ENCODE measurements around the gene PDE4B.
A peak's percentile ranks its signal among the peaks of the same experiment; 100 is the strongest.

Gene PDE4B

DNA sequence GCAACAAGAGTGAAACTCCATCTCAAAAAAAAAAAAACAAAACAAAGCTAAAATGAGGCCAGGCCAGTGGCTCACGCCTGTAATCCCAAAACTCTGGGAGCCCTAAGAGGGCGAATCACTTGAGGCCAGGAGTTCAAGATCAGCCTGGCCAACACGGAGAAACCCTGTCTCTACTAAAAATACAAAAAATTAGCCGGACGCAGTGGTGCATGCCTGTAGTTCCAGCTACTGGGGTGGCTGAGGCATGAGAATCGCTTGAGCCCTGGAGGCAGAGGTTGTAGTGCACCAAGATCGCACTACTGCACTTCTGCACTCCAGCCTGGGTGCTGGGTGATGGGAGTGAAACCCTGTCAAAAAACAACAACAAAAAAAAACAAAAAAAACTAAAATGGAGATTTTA lies 550.0 kb downstream of the PDE4B start:
- H3K4me1 ChIP-seq (ENCODE audit: control insufficient read depth, insufficient read depth, low read length): peaks cover 26% of the 10 kb centered on the region
- H3K9me3 ChIP-seq (replicated peaks; ENCODE audit: low read length): no peaks in the 10 kb centered on the region
- H3K4me2 ChIP-seq (ENCODE audit: low read length): no peak overlapping the region
- no peaks in the 10 kb centered on the region for H3K27me3 ChIP-seq (ENCODE audit: control insufficient read depth, insufficient read depth, low read length)
- no peak overlapping the region for H3K4me3 ChIP-seq (ENCODE audit: low read length)
- no peak overlapping the region for H3K9ac ChIP-seq (ENCODE audit: low read depth, low read length)
- H3K36me3 ChIP-seq (ENCODE audit: insufficient read depth, low read length): no peaks in the 10 kb centered on the region

GRCh38 chr1:66343569-66344325 lies 551.1 kb downstream of the PDE4B start:
- peaks cover 26% of the 10 kb centered on the region for H3K4me1 ChIP-seq (ENCODE audit: control insufficient read depth, insufficient read depth, low read length)
- H3K36me3 ChIP-seq (ENCODE audit: insufficient read depth, low read length): no peaks in the 10 kb centered on the region
- no peaks in the 10 kb centered on the region for H3K27me3 ChIP-seq (ENCODE audit: control insufficient read depth, insufficient read depth, low read length)
- no peaks in the 10 kb centered on the region for H3K9me3 ChIP-seq (replicated peaks; ENCODE audit: low read length)
- no peak overlapping the region for H3K9ac ChIP-seq (ENCODE audit: low read depth, low read length)
- no peak overlapping the region for H3K4me2 ChIP-seq (ENCODE audit: low read length)
- no peak overlapping the region for H3K4me3 ChIP-seq (ENCODE audit: low read length)

DNA sequence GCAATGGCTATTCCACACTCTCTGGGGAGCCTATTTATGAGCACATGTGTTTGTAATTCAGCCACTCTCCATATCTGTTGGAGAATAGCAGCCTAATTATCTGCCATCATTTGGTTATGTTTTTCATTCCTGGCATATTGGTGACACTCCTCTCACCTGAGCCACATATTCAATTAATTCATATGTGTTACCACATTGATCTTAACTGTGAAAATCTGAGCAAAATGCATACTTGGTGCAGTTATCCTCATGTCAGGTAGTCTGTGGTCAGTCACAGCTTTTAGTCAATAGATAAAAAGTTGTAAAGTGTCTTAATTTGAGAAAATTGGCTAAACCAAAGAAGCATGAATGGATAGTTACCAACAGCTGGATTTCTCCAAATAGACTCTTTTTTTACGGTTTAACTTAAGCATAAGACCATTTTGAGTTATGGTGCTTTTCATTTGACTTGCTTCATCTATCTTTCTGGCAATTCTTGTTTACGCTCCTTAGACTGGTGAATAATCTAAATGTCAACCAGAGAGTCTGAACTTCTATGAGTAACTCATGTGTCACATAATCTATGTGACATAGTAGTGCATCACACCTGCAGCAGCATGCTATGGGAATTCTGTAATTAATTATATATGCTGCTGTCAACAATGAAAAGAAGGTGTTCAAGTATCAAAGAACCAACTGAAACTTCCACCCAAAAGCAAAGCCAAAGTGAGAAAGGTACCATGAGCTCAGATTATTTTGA lies 553.5 kb downstream of the PDE4B start:
- Histone ChIP-seq H3K4me1 (ENCODE audit: control insufficient read depth, insufficient read depth, low read length) (peaks cover 47% of the 10 kb centered on the region), H3K4me3 (ENCODE audit: low read length) (no peak overlapping the region), H3K36me3 (ENCODE audit: insufficient read depth, low read length) (no peaks in the 10 kb centered on the region), H3K9me3 (replicated peaks; ENCODE audit: low read length) (no peaks in the 10 kb centered on the region), H3K27me3 (ENCODE audit: control insufficient read depth, insufficient read depth, low read length) (no peaks in the 10 kb centered on the region), H3K4me2 (ENCODE audit: low read length) (no peak overlapping the region), H3K9ac (ENCODE audit: low read depth, low read length) (no peak overlapping the region)

DNA sequence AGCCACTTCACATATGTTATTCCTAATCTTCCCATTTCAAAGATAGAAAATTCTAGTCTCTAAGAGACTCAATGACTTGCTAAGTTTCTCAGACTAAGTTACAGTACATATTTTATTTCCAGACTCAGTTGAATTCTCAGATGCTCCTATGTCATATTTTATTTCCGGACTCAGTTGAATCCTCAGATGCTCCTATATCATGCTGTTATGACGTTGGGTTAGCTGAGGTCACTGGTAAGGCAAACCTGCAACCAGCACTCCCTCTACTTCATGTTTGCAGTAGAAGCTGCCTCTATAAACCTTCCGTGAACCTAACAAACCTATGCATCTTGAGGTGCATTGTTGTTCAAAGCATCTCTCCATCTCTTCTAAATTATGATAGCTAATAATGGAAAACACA lies 554.2 kb downstream of the PDE4B start:
- no peaks in the 10 kb centered on the region for H3K36me3 ChIP-seq (ENCODE audit: insufficient read depth, low read length)
- H3K4me1 ChIP-seq (ENCODE audit: control insufficient read depth, insufficient read depth, low read length): peaks cover 49% of the 10 kb centered on the region
- H3K9me3 ChIP-seq (replicated peaks; ENCODE audit: low read length): no peaks in the 10 kb centered on the region
- H3K9ac ChIP-seq (ENCODE audit: low read depth, low read length): no peak overlapping the region
- H3K27me3 ChIP-seq (ENCODE audit: control insufficient read depth, insufficient read depth, low read length): no peaks in the 10 kb centered on the region
- H3K4me2 ChIP-seq (ENCODE audit: low read length): no peak overlapping the region
- no peak overlapping the region for H3K4me3 ChIP-seq (ENCODE audit: low read length)

- H3K4me1 ChIP-seq (ENCODE audit: control insufficient read depth, insufficient read depth, low read length): peaks cover 56% of the 10 kb centered on the region
These were observed 556.1 kb downstream of the PDE4B start for GRCh38 chr1:66348776-66349175.

GRCh38 chr1:66349242-66349641 lies 556.5 kb downstream of the PDE4B start:
- no peaks in the 10 kb centered on the region for H3K9me3 ChIP-seq (replicated peaks; ENCODE audit: low read length)
- H3K27me3 ChIP-seq (ENCODE audit: control insufficient read depth, insufficient read depth, low read length): no peaks in the 10 kb centered on the region
- no peak overlapping the region for H3K4me3 ChIP-seq (ENCODE audit: low read length)
- no peak overlapping the region for H3K9ac ChIP-seq (ENCODE audit: low read depth, low read length)
- H3K4me1 ChIP-seq (ENCODE audit: control insufficient read depth, insufficient read depth, low read length): peaks cover 55% of the 10 kb centered on the region
- H3K36me3 ChIP-seq (ENCODE audit: insufficient read depth, low read length): no peaks in the 10 kb centered on the region
- no peak overlapping the region for H3K4me2 ChIP-seq (ENCODE audit: low read length)

More at GRCh38 chr1:66348776-66349175, 556.1 kb downstream of the PDE4B start:
- H3K36me3 ChIP-seq (ENCODE audit: insufficient read depth, low read length): no peaks in the 10 kb centered on the region
- H3K4me3 ChIP-seq (ENCODE audit: low read length): no peak overlapping the region
- H3K4me2 ChIP-seq (ENCODE audit: low read length): no peak overlapping the region
- no peaks in the 10 kb centered on the region for H3K9me3 ChIP-seq (replicated peaks; ENCODE audit: low read length)
- H3K27me3 ChIP-seq (ENCODE audit: control insufficient read depth, insufficient read depth, low read length): no peaks in the 10 kb centered on the region
- H3K9ac ChIP-seq (ENCODE audit: low read depth, low read length): no peak overlapping the region

DNA sequence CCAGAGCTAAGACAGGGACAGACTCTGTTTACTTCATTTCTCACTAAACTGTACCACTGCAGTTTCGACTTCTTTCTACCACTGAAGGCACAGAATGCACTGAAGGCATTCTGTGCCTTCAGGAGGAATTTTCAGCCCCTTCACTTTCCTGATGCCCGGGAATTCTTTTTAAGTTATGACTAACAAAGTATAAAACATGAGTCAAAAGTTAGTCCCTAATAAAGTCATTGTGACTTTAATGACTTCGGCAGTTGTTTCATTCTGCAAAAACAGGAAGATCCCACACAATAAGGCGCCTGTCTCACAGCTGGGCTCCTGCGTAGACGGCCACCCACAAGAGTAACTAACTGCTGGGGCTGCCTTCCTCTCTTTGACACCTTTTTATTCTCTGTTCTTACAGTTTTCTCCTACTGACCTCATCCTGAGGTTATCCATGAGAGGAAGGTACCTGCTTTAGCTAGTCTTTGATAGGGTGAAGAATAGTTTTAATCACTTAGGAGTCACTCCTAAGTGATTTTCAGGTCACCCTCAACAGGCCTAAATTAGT lies 557.4 kb downstream of the PDE4B start:
- H3K27me3 ChIP-seq (ENCODE audit: control insufficient read depth, insufficient read depth, low read length): no peaks in the 10 kb centered on the region
- peak overlapping the region; percentile 63 for H3K4me2 ChIP-seq (ENCODE audit: low read length)
- H3K4me3 ChIP-seq (ENCODE audit: low read length): peak overlapping the region; percentile 22
- H3K9me3 ChIP-seq (replicated peaks; ENCODE audit: low read length): no peaks in the 10 kb centered on the region
- peaks cover 59% of the 10 kb centered on the region for H3K4me1 ChIP-seq (ENCODE audit: control insufficient read depth, insufficient read depth, low read length)
- no peaks in the 10 kb centered on the region for H3K36me3 ChIP-seq (ENCODE audit: insufficient read depth, low read length)
- H3K9ac ChIP-seq (ENCODE audit: low read depth, low read length): peak overlapping the region; percentile 2

DNA sequence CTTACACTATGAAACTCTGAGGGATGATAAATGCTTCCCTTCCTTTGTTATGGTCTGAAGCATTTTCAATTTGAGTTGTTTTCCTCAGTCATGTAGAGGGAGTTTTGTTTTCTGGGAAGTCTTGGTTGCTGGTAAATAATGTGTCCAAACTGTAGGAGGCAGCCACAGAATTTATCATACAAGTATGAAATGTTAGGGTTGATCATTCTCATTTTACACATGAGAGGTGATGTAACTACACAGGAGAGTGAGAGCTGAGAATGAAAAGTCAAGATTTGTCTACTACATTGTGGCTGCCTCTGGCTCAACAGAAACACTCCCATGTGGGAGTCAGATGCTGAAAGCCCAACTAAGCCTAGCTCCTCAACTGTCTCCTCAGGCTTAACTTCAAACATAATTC lies 558.8 kb downstream of the PDE4B start:
- H3K4me1 ChIP-seq (ENCODE audit: control insufficient read depth, insufficient read depth, low read length): peaks cover 51% of the 10 kb centered on the region
- no peaks in the 10 kb centered on the region for H3K36me3 ChIP-seq (ENCODE audit: insufficient read depth, low read length)
- no peak overlapping the region for H3K9ac ChIP-seq (ENCODE audit: low read depth, low read length)

DNA sequence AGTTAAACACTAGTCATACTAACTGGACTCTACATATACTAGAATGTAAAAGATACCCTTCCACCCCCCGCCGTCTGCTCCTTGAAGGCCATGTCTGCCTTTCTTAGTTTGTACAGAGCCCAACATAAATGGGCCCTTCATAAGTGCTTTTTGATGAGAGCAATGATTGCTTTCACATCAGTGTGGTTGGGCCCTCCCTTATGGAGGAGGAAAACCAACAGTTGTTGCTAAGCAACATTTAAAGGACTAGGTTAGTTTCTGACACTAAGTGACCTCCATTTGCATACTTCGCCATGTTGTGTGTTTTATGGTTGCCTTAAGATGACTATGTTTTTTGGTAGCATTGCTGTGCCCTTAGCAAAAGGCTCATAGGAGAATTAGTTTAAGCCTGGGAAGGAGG lies 559.2 kb downstream of the PDE4B start:
- Histone ChIP-seq H3K9me3 (replicated peaks; ENCODE audit: low read length) (no peaks in the 10 kb centered on the region), H3K36me3 (ENCODE audit: insufficient read depth, low read length) (no peaks in the 10 kb centered on the region), H3K4me2 (ENCODE audit: low read length) (no peak overlapping the region), H3K9ac (ENCODE audit: low read depth, low read length) (no peak overlapping the region), H3K4me1 (ENCODE audit: control insufficient read depth, insufficient read depth, low read length) (peaks cover 50% of the 10 kb centered on the region), H3K4me3 (ENCODE audit: low read length) (no peak overlapping the region), H3K27me3 (ENCODE audit: control insufficient read depth, insufficient read depth, low read length) (no peaks in the 10 kb centered on the region)

More for the DNA sequence above, 558.8 kb downstream of the PDE4B start:
- H3K9me3 ChIP-seq (replicated peaks; ENCODE audit: low read length): no peaks in the 10 kb centered on the region
- no peaks in the 10 kb centered on the region for H3K27me3 ChIP-seq (ENCODE audit: control insufficient read depth, insufficient read depth, low read length)
- H3K4me3 ChIP-seq (ENCODE audit: low read length): no peak overlapping the region
- no peak overlapping the region for H3K4me2 ChIP-seq (ENCODE audit: low read length)

- peaks cover 50% of the 10 kb centered on the region for H3K4me1 ChIP-seq (ENCODE audit: control insufficient read depth, insufficient read depth, low read length)
- no peak overlapping the region for H3K4me3 ChIP-seq (ENCODE audit: low read length)
- H3K4me2 ChIP-seq (ENCODE audit: low read length): no peak overlapping the region
- no peaks in the 10 kb centered on the region for H3K9me3 ChIP-seq (replicated peaks; ENCODE audit: low read length)
- H3K36me3 ChIP-seq (ENCODE audit: insufficient read depth, low read length): no peaks in the 10 kb centered on the region
- no peaks in the 10 kb centered on the region for H3K27me3 ChIP-seq (ENCODE audit: control insufficient read depth, insufficient read depth, low read length)
- H3K9ac ChIP-seq (ENCODE audit: low read depth, low read length): no peak overlapping the region
These were observed 560.1 kb downstream of the PDE4B start for GRCh38 chr1:66352792-66353191.

DNA sequence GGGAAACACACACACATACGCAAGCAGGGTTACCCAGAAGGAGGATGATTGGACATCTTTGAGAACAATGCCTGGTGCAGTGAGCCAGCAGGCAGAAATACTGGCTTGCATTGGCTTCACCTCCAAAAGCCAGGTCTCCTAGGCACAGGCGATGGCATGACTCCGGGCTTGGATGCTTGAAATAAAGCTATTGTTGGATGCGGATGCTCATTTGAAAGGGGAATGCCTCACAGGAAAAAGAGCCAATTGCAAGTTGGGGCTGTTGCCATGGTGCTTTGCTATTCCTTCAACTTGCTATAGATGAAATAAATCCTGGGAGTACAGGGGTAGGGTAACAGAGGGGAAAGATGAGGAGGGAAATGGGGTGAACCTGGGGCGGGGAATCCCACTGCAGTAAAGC lies 560.6 kb downstream of the PDE4B start:
- H3K9me3 ChIP-seq (replicated peaks; ENCODE audit: low read length): no peaks in the 10 kb centered on the region
- H3K4me3 ChIP-seq (ENCODE audit: low read length): no peak overlapping the region
- no peak overlapping the region for H3K9ac ChIP-seq (ENCODE audit: low read depth, low read length)
- no peak overlapping the region for H3K4me2 ChIP-seq (ENCODE audit: low read length)
- no peaks in the 10 kb centered on the region for H3K27me3 ChIP-seq (ENCODE audit: control insufficient read depth, insufficient read depth, low read length)
- peaks cover 50% of the 10 kb centered on the region for H3K4me1 ChIP-seq (ENCODE audit: control insufficient read depth, insufficient read depth, low read length)
- no peaks in the 10 kb centered on the region for H3K36me3 ChIP-seq (ENCODE audit: insufficient read depth, low read length)
